ENCODE measurements around the gene NUDT16L1. TPM values are rescaled to one million over a fixed set of nuclear protein-coding genes. Genes with fewer than 3 reads are reported as not detected.

NUDT16L1 gene
- 32.6 TPM for total RNA-seq

DNA sequence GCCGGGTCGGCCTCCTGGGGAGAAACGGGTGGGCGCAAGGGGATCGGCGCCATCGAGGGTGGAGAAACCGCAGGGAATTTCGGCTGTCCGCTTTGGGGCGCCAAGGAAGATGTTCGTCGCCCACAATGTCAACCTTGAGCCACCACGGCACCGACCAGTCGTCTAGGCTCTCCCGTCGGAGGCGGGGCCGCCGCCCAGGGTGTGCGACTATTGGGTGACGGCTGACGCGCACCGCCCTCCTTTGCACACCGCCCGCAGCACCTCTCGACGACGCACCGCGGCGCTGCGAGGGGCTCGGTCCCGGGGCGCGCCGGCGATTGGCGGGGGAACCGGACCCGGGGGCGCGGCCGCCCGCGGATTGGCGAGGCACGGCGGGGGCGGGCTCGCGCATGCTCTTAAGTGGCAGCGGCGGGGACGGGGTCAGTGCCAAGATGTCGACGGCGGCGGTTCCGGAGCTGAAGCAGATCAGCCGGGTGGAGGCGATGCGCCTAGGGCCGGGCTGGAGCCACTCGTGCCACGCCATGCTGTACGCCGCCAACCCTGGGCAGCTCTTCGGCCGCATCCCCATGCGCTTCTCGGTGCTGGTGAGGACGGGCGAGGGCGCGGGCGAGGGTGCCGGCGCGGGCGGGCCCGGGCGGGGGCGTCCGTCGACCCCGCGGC lies at the start of gene NUDT16L1:
Gene NUDT16L1 (plus strand): TSS at position 267 of the 660 bp plus-strand sequence. CDS start 165 bp downstream, at position 432.

DNA sequence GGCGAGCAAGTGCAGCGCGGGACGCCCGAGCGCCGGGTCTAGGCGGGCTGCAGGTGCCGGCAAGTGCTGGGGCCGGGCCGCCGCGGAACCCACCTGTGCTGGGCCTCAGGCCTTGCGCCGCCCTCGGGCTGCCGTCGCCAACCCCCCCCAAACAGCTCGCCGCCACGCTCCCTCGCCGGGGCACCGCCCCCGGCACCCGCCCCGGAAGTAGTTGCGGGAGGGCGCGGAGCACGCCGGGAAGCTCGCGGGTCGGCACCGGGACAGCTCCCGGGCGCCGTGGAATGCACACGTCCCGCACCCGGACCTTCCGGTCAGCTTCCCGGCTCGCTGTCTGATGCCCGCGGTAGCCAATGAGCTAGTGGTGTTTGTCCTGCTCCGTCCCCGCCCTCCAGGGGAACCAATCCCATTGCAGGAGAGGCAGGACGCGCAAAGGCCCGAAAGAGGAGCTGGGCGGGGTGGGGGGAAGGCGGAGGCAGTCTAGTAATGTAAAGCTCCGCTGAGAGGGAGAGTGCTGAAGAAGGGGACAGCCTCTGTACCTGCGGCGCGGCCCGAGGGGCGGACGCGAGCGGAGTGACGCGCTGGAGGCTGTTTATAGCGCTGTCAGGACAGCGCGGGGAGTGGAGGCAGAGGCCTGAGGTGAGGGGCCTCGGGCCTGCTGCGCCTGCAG lies 40.8 kb downstream of the NUDT16L1 start, which contains the start of the genes ANKS3 and DNAAF8:
Gene ANKS3 (minus strand): TSS at position 209 of the 667 bp plus-strand sequence. CDS start 4,122 bp downstream, outside the sequence.
Gene DNAAF8 (plus strand): TSS at position 475 of the 667 bp plus-strand sequence. CDS start 1,978 bp downstream, outside the sequence.

Small RNA genes within 50 kb of the gene (small RNA-seq; reads per million reads assigned to genes)
- gene MIR6769A (ENCODE audit: low replicate concordance) = not detected

Other genes starting within 250 kb of the NUDT16L1 start
- gene NMRAL1, start 218.9 kb upstream of the NUDT16L1 start, total RNA-seq = 57.9 TPM
- gene HMOX2, start 217.2 kb upstream of the NUDT16L1 start, total RNA-seq = 42.9 TPM
- 18.2 TPM for gene CDIP1, start 154.8 kb upstream of the NUDT16L1 start, total RNA-seq
- 0.63 TPM for gene C16orf96, start 137.2 kb upstream of the NUDT16L1 start, total RNA-seq
- 8.5 TPM for gene UBALD1, start 78.7 kb upstream of the NUDT16L1 start, total RNA-seq
- 65.1 TPM for gene MGRN1, start 68.7 kb upstream of the NUDT16L1 start, total RNA-seq
- 61.3 TPM for gene ANKS3, start 40.7 kb downstream of the NUDT16L1 start, total RNA-seq
- 0.31 TPM for gene DNAAF8, start 41.0 kb downstream of the NUDT16L1 start, total RNA-seq
- 16.9 TPM for gene ZNF500, start 73.6 kb downstream of the NUDT16L1 start, total RNA-seq
- gene SEPTIN12, start 94.8 kb downstream of the NUDT16L1 start, total RNA-seq = not detected
- not detected for gene SMIM22, start 101.8 kb downstream of the NUDT16L1 start, total RNA-seq
- 41.6 TPM for gene ROGDI, start 109.1 kb downstream of the NUDT16L1 start, total RNA-seq
- gene GLYR1, start 153.7 kb downstream of the NUDT16L1 start, total RNA-seq = 89.2 TPM
- gene UBN1, start 153.9 kb downstream of the NUDT16L1 start, total RNA-seq = 31.3 TPM
- gene PPL, start 243.6 kb downstream of the NUDT16L1 start, total RNA-seq = 0.94 TPM

Data from parietal lobe (tissue), 2 donors.